ENCODE measurements around the gene PCSK4.
"Not testable (repeated sequence)": the region's sequence is repeated elsewhere in the genome, so short reads cannot be mapped to it uniquely, and the experiment has no call there.

DNA sequence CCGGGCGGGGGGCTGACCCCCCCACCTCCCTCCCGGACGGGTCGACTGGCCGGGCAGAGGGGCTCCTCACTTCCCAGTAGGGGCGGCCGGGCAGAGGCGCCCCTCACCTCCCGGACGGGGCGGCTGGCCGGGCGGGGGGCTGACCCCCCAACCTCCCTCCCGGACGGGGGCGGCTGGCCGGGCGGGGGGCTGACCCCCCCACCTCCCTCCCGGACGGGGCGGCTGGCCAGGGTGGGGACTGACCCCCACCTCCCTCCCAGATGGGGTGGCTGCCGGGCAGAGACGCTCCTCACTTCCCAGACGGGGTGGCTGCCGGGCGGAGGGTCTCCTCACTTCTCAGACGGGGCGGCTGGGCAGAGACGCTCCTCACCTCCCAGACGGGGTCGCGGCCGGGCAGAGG is 9.1 kb upstream of the PCSK4 start:
- TF ChIP-seq, protein P1, sequence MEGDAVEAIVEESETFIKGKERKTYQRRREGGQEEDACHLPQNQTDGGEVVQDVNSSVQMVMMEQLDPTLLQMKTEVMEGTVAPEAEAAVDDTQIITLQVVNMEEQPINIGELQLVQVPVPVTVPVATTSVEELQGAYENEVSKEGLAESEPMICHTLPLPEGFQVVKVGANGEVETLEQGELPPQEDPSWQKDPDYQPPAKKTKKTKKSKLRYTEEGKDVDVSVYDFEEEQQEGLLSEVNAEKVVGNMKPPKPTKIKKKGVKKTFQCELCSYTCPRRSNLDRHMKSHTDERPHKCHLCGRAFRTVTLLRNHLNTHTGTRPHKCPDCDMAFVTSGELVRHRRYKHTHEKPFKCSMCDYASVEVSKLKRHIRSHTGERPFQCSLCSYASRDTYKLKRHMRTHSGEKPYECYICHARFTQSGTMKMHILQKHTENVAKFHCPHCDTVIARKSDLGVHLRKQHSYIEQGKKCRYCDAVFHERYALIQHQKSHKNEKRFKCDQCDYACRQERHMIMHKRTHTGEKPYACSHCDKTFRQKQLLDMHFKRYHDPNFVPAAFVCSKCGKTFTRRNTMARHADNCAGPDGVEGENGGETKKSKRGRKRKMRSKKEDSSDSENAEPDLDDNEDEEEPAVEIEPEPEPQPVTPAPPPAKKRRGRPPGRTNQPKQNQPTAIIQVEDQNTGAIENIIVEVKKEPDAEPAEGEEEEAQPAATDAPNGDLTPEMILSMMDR (conservative IDR thresholded peaks at IDR 0.05; ENCODE audit: low read depth, low read length) = not testable (repeated sequence)
- TF ChIP-seq EZH2phosphoT487 (IDR thresholded peaks at IDR 0.05; ENCODE audit: borderline replicate concordance, low read length) = not testable (repeated sequence)
